HUES64 (cell line): ENCODE results near the gene GPC6.

Source experiments
- H3K27ac ChIP-seq: 2 replicates; pipeline ENCODE4 v1.7.0; 2013; ENCODE audit warnings: low read depth, low read length, inconsistent platforms
- H3K27me3 ChIP-seq: 2 replicates; pipeline ENCODE4 v1.6.1; 2013; ENCODE audit warnings: mild to moderate bottlenecking, low read length; ENCODE audit not compliant: insufficient read depth
- H3K36me3 ChIP-seq: 2 replicates; pipeline ENCODE4 v1.6.1; 2013; ENCODE audit warnings: mild to moderate bottlenecking, low read length; ENCODE audit not compliant: insufficient read depth
- H3K4me1 ChIP-seq: 2 replicates; pipeline ENCODE4 v1.6.1; 2013; ENCODE audit warnings: mild to moderate bottlenecking, low read length, moderate library complexity; ENCODE audit not compliant: insufficient read depth
- H3K4me3 ChIP-seq: 2 replicates; pipeline ENCODE4 v1.5.1; 2013; ENCODE audit warnings: mild to moderate bottlenecking, low read length, moderate library complexity
- H3K9ac ChIP-seq: 2 replicates; pipeline ENCODE4 v1.6.1; 2013; ENCODE audit warnings: mild to moderate bottlenecking, low read depth, low read length
- H3K9me3 ChIP-seq: 2 replicates; pipeline ENCODE4 v1.6.1; 2013; ENCODE audit warnings: low read depth, low read length; ENCODE audit not compliant: insufficient read depth
- WGBS: fragments of 150-250, 120-280 bp; methylation state at CpG from one replicate; pipeline ENCODE4 v1.1.7; 2013; ENCODE audit warnings: missing lambda C conversion rate; 5-methylcytosine and 5-hydroxymethylcytosine counted together

Gene GPC6

GRCh38 chr13:94009701-94010100 is 783.1 kb downstream of the GPC6 start:
- Histone ChIP-seq H3K36me3 (no peaks in the 10 kb centered on the region), H3K4me1 (no peaks in the 10 kb centered on the region), H3K9ac (no peak overlapping the region), H3K4me3 (no peak overlapping the region), H3K27ac (no peak overlapping the region), H3K9me3 (no peaks in the 10 kb centered on the region), H3K27me3 (no peaks in the 10 kb centered on the region)
- 96% methylated on average over 4 of the region's 4 CpGs for WGBS

- H3K9me3 ChIP-seq = no peaks in the 10 kb centered on the region
- no peak overlapping the region for H3K4me3 ChIP-seq
- WGBS = 94% methylated on average over 2 of the region's 2 CpGs
- no peaks in the 10 kb centered on the region for H3K36me3 ChIP-seq
- no peak overlapping the region for H3K27ac ChIP-seq
- no peaks in the 10 kb centered on the region for H3K27me3 ChIP-seq
- H3K9ac ChIP-seq = no peak overlapping the region
- H3K4me1 ChIP-seq = no peaks in the 10 kb centered on the region
Observed at GRCh38 chr13:94014461-94014860, 787.9 kb downstream of the GPC6 start.

GRCh38 chr13:94020426-94020825 is 793.8 kb downstream of the GPC6 start:
- 92% methylated on average over 2 of the region's 2 CpGs for WGBS
- H3K4me3 ChIP-seq = no peak overlapping the region
- H3K27me3 ChIP-seq = no peaks in the 10 kb centered on the region
- H3K36me3 ChIP-seq = no peaks in the 10 kb centered on the region
- no peaks in the 10 kb centered on the region for H3K4me1 ChIP-seq
- H3K9me3 ChIP-seq = no peaks in the 10 kb centered on the region
- no peak overlapping the region for H3K27ac ChIP-seq
- H3K9ac ChIP-seq = no peak overlapping the region

- Histone ChIP-seq H3K27me3 (no peaks in the 10 kb centered on the region), H3K27ac (no peak overlapping the region), H3K4me1 (no peaks in the 10 kb centered on the region), H3K36me3 (no peaks in the 10 kb centered on the region), H3K9me3 (no peaks in the 10 kb centered on the region), H3K9ac (no peak overlapping the region), H3K4me3 (no peak overlapping the region)
Observed at GRCh38 chr13:94020833-94021232, 794.2 kb downstream of the GPC6 start.

- Histone ChIP-seq H3K4me3 (no peak overlapping the region), H3K4me1 (peaks cover 10% of the 10 kb centered on the region), H3K9me3 (no peaks in the 10 kb centered on the region), H3K27me3 (no peaks in the 10 kb centered on the region), H3K9ac (no peak overlapping the region), H3K36me3 (no peaks in the 10 kb centered on the region), H3K27ac (no peak overlapping the region)
- whole genome bisulfite sequencing = 94% methylated on average over 2 of the region's 2 CpGs
Observed at GRCh38 chr13:94028234-94028633, 801.6 kb downstream of the GPC6 start.

- Histone ChIP-seq H3K36me3 (no peaks in the 10 kb centered on the region), H3K9ac (no peak overlapping the region), H3K9me3 (no peaks in the 10 kb centered on the region), H3K27me3 (no peaks in the 10 kb centered on the region), H3K4me1 (peaks cover 14% of the 10 kb centered on the region), H3K27ac (no peak overlapping the region), H3K4me3 (no peak overlapping the region)
- 47% methylated on average over 1 of the region's 1 CpG for WGBS
Observed at GRCh38 chr13:94028650-94029049, 802.0 kb downstream of the GPC6 start.

- Histone ChIP-seq H3K4me3 (no peak overlapping the region), H3K9ac (no peak overlapping the region), H3K4me1 (peaks cover 23% of the 10 kb centered on the region), H3K9me3 (no peaks in the 10 kb centered on the region), H3K27me3 (no peaks in the 10 kb centered on the region), H3K27ac (no peak overlapping the region), H3K36me3 (no peaks in the 10 kb centered on the region)
- WGBS = 96% methylated on average over 14 of the region's 14 CpGs
Observed at GRCh38 chr13:94030415-94031119, 804.0 kb downstream of the GPC6 start.

- Histone ChIP-seq H3K27ac (no peak overlapping the region), H3K27me3 (no peaks in the 10 kb centered on the region), H3K9ac (no peak overlapping the region), H3K4me3 (no peak overlapping the region), H3K9me3 (no peaks in the 10 kb centered on the region), H3K4me1 (peaks cover 23% of the 10 kb centered on the region), H3K36me3 (no peaks in the 10 kb centered on the region)
- WGBS = 96% methylated on average over 3 of the region's 3 CpGs
Observed at GRCh38 chr13:94031609-94032008, 805.0 kb downstream of the GPC6 start.

- no peak overlapping the region for H3K27ac ChIP-seq
- no peaks in the 10 kb centered on the region for H3K9me3 ChIP-seq
- H3K36me3 ChIP-seq = no peaks in the 10 kb centered on the region
- H3K4me1 ChIP-seq = peaks cover 23% of the 10 kb centered on the region
- H3K27me3 ChIP-seq = no peaks in the 10 kb centered on the region
- no peak overlapping the region for H3K9ac ChIP-seq
- 91% methylated on average over 1 of the region's 1 CpG for WGBS
- H3K4me3 ChIP-seq = no peak overlapping the region
Observed at GRCh38 chr13:94033098-94033497, 806.5 kb downstream of the GPC6 start.

GRCh38 chr13:94033830-94034642 is 807.4 kb downstream of the GPC6 start:
- Histone ChIP-seq H3K4me1 (peaks cover 18% of the 10 kb centered on the region), H3K27me3 (no peaks in the 10 kb centered on the region), H3K36me3 (no peaks in the 10 kb centered on the region), H3K9me3 (no peaks in the 10 kb centered on the region), H3K9ac (no peak overlapping the region), H3K27ac (no peak overlapping the region), H3K4me3 (no peak overlapping the region)
- WGBS = 64% methylated on average over 7 of the region's 7 CpGs

GRCh38 chr13:94050039-94050438 is 823.4 kb downstream of the GPC6 start:
- H3K27ac ChIP-seq = no peak overlapping the region
- 92% methylated on average over 5 of the region's 5 CpGs for WGBS
- H3K27me3 ChIP-seq = no peaks in the 10 kb centered on the region
- H3K9me3 ChIP-seq = no peaks in the 10 kb centered on the region
- H3K36me3 ChIP-seq = no peaks in the 10 kb centered on the region
- H3K4me1 ChIP-seq = no peaks in the 10 kb centered on the region
- no peak overlapping the region for H3K4me3 ChIP-seq
- H3K9ac ChIP-seq = no peak overlapping the region
